Right renal pelvis (tissue), 4 donors: ENCODE results near the gene DRD4. TPM values are rescaled to one million over a fixed set of nuclear protein-coding genes. Genes with fewer than 3 reads are reported as not detected.
"Not testable (repeated sequence)": the region's sequence is repeated elsewhere in the genome, so short reads cannot be mapped to it uniquely, and the experiment has no call there.

Source experiments
- DNase-seq, 4 donors: peaks; one replicate each; pipeline ENCODE4 v3.0.0-alpha.2; 2013; ENCODE audit warnings: low read depth in 4 of 4, low spot score in 3 of 4, missing footprints in 1 of 4
- polyA plus RNA-seq, 4 donors: library from polyadenylated mRNA; unstranded; fragments of 120-200 nt; gene quantifications; one replicate each; pipeline ENCODE4 v1.2.1, GENCODE V29; 2013; ENCODE audit not compliant: insufficient read length in 4 of 4

The DRD4 gene
- polyA plus RNA-seq, 4 donors = 1.7 to 5.7 (median 2.1) TPM

DNA sequence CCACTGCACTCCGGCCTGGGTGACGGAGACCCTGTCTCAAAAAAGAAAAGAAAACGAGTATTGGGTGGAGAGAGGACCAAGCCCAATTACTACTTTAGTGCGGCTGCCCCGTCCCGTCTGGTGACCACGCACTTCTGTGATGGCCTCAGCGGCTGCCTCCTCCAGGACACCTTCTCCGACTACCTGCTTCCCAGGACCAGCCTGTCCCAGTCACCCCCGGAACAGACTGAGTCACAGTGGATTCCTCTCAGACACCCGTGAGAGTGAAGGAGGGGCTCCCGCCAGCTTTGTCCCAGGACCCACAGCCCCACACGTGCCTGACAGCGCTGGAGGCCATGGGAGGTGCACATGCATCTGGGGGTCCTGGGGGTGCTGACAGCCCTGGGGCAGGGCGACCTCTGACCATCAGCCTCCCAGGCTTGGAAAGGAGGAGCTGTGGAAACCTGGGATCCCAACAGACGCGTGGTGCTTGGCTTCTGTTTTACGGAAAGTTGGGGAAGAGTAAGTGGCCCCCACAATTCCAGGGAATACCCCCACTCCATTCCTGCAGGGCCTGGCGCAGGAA lies 4.8 kb downstream of the DRD4 start:
- no peak for DNase-seq

DNA sequence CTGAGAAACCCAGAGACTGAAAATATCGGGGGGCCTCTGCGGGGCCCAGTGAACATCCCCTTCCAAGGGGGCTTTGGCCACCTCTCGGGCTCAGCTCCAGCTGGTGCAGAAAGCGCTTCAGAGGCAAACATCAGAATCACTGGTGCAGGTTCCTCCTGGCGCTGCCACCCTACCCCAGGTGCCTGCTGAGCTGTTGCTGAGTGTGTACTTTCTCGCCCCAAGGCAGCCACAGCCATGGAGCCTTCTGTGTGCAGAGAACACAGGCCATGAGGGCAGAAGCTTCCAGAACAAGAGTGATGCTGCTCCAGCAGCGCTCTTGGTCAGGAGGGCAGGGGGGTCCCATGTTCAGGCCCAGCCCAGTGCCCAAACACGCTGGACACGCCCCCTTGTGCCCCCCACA lies 6.3 kb downstream of the DRD4 start:
- no peak for DNase-seq

DNA sequence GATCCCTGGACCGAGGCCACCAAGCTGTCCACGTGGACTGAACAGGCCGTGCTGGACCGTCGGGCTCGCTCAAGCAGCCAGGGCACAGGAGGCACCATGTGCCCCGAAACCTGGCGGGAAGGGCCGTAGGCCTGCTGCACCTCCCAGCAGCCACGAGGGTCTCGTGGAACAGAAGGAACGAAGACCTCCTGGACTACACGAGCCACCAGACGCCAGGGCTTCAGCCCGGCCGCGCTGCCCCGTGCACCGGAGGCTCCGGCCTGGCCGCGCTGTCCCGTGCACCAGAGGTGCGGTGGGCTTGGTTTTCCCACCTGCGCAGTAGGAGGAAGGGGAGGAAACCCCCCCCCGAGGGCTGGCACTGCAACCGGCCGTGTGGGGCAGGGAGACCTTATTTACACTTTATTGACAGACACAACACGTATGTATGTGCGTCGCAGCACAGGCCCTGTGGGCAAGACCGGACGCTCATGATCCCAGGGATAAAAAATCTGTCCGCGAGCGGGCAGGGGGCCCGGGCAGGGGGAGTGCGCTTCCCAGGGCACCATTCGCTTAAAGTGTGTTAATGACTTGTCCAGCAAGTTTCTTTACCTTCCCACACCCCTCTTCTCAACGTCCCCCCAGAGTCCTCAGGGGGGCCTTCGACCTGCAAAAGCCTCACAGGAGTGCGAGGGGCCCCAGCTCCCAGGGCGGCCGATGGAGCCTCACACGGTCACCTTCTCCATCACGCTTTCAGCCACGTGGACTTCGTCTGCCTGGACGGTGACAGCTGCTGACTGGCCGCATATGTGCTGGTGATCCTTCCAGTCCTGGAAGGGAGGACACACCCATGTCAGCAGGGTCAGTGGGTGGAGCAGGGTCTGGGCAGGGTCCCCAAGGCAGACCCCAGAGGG lies 7.0 kb downstream of the DRD4 start:
- no peak for DNase-seq

GRCh38 chr11:645536-645935 lies 8.5 kb downstream of the DRD4 start:
- DNase-seq = no peak

DNA sequence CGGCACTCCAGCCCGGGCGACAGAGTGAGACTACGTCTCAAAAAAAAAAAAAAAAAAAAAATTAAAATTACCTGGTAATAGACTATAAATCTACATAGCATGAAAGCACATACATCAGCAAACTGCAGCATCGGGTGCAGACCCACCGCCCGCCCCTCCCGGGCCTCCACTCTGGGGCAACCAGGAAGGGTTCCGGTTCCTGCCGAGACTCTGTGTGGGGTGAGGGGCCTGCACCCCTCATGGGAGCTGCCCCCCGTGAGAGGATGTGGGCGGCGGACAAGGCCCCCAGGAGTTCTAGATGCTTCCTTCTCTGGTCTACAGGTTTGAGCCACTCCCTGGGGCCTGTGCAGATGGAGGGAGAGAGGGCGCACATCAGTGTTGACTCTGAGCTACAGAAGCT lies 9.1 kb downstream of the DRD4 start:
- DNase-seq = no peak

- not testable (repeated sequence) for DNase-seq
Observed at GRCh38 chr11:647672-648158, 10.6 kb downstream of the DRD4 start.

DNA sequence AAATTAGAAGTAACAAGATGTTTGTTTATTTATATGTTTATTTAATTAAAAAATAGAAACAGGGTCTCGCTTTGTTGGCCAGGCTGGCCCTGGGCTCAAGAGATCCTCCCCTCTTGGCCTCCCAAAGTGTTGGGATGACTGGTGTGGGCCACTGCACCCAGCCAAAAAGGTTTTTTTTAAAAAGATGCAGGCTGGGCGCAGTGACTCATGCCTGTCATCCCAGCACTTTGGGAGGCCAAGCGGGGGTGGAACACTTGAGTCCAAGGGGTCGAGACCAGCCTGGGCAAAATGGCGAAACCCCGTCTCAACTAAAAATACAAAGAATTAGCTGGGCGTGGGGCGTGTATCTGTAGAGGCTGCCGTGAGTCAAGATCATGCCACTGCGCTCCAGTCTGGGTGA lies 13.4 kb downstream of the DRD4 start:
- DNase-seq = no peak

- DNase-seq = not testable (repeated sequence)
Observed at GRCh38 chr11:653136-653535, 16.1 kb downstream of the DRD4 start.

GRCh38 chr11:653837-654236 lies 16.8 kb downstream of the DRD4 start:
- no peak for DNase-seq

GRCh38 chr11:654444-654843 lies 17.4 kb downstream of the DRD4 start:
- not testable (repeated sequence) for DNase-seq

DNA sequence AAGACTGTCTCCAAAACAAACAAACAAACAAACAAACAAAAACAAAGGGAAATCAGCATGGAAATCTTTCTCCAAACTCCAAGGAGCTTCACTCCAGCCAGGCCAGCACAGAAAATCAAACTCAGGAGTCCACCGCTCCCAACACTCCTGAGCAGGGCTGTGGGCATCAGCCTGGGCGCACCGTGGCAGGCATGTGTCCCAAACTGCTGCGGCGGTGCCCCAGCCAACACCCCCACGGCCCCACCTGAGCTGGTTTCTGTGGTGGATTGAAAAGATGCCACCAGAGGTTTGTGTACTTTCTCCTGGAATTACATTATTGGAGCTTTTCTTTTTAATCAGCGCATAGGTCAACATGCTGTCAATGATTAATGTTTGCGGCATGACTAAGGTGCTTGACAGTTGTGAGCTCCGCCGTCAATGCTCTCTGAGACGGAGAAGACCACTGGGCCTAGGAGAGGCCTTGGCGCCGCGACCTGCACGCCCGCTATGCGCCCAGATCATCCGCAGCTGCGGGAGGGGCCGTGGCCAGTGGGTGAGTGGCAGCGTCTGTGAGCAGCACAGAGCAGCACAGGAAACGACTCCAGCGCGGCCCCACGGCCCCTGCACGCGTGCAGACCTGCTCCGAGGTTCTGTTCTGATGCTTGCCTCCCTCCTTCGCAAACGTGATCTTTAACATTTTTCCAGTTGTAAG lies 18.1 kb downstream of the DRD4 start:
- DNase-seq = no peak

- no peak for DNase-seq
Observed at GRCh38 chr11:656426-656825, 19.4 kb downstream of the DRD4 start.

GRCh38 chr11:656866-657265 lies 19.8 kb downstream of the DRD4 start:
- no peak for DNase-seq

GRCh38 chr11:657691-658126 lies 20.6 kb downstream of the DRD4 start:
- no peak for DNase-seq

GRCh38 chr11:659532-660085 lies 22.5 kb downstream of the DRD4 start:
- no peak for DNase-seq

- DNase-seq = no peak
Observed at GRCh38 chr11:660281-660680, 23.2 kb downstream of the DRD4 start.

DNA sequence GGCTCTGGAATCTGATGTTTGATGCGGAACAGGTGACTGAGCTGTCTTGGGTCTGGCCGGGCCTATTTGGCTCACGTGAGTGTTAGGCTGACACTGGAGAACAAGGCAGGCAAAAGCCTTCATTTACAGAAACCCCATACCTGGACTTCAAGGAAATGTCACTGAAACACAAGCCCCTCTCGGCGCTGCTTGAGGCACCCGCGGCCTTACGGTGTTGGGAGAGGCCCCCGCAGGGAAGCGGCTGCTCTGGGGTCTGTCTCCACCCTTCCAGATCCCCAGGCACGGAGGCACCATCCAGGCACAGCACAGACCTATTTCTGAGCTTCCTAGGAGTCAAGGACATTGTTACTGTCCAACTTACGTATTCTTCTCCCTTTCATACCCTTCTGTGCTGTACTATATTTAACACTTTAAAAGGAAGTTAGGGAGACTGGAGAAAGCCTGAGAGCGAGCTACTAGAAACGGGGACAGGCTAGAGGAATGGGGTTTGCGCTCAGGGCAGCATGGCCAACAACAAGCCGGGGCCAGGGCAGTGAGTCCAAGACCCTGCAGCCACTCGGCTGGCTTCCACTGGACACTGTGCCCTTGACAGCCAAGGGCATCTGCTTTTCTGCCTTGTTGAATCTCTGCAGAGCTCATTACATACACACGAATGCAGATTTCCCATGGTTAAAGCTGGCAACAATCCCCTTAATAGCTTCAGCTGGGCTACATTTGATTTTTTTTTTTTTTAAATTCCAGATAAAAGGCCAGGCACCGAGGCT lies 23.8 kb downstream of the DRD4 start:
- no peak for DNase-seq

GRCh38 chr11:662689-663274 lies 25.7 kb downstream of the DRD4 start:
- no peak for DNase-seq

- DNase-seq = peak; percentile 19 to 47 (median 30)
Observed at GRCh38 chr11:665062-665703, 28.1 kb downstream of the DRD4 start.
